A673 (cell line): Measurements from ENCODE around the gene MASP1. TPM values are rescaled to one million over a fixed set of nuclear protein-coding genes. Genes with fewer than 3 reads are reported as not detected.

Experiments
- BruUV-seq: library from RNA; stranded (reverse); fragments of 400-500 nt; replicated peaks from 2 replicates; lab custom pipeline; 2021; lab: Mats Ljungman, UMichigan
- CTCF ChIA-PET: fragments of 300-600 bp; sonication (Branson Sonifier 250); formaldehyde crosslinking; loops from one replicate; lab custom pipeline; 2022; ENCODE audit warnings: antibody characterized with exemption; lab: Charles Lee
- POLR2A ChIA-PET: fragments of 300-600 bp; sonication (Branson Sonifier 250); formaldehyde crosslinking; loops from one replicate; lab custom pipeline; 2022; ENCODE audit warnings: antibody characterized with exemption; ENCODE audit not compliant: low non-redundant PET; lab: Charles Lee
- DNase-seq: peaks from one replicate; pipeline ENCODE4 v3.0.0-alpha.2; 2015; ENCODE audit warnings: low spot score
- H3K27ac ChIP-seq: fragments of 200-600 bp; sonication (generic); 2 replicates; pipeline ENCODE4 v1.5.1; 2016; ENCODE audit warnings: mixed run types, low read depth, mild to moderate bottlenecking, mixed read lengths, antibody characterized with exemption, low read length; ENCODE audit not compliant: poor library complexity, severe bottlenecking
- H3K27me3 ChIP-seq: fragments of 200-600 bp; sonication (generic); replicated peaks from 2 replicates; pipeline ENCODE4 v1.6.1; 2017; ENCODE audit warnings: mixed run types, low read depth, mild to moderate bottlenecking, mixed read lengths, antibody characterized with exemption, low read length; ENCODE audit not compliant: insufficient read depth, poor library complexity
- H3K36me3 ChIP-seq: fragments of 200-600 bp; sonication (generic); 2 replicates; pipeline ENCODE4 v1.6.1; 2016; ENCODE audit warnings: mixed run types, mild to moderate bottlenecking, mixed read lengths, antibody characterized with exemption, low read length; ENCODE audit not compliant: insufficient read depth, poor library complexity, severe bottlenecking
- H3K4me1 ChIP-seq: fragments of 200-600 bp; sonication (generic); 2 replicates; pipeline ENCODE4 v1.6.1; 2017; ENCODE audit warnings: mixed run types, mild to moderate bottlenecking, mixed read lengths, antibody characterized with exemption, low read length; ENCODE audit not compliant: insufficient read depth, poor library complexity, severe bottlenecking
- H3K4me3 ChIP-seq: fragments of 200-600 bp; sonication (generic); 2 replicates; pipeline ENCODE4 v1.5.1; 2016; ENCODE audit warnings: low read depth, mixed run types, mild to moderate bottlenecking, mixed read lengths, low read length; ENCODE audit not compliant: poor library complexity, severe bottlenecking
- H3K9me3 ChIP-seq: fragments of 200-600 bp; sonication (generic); 2 replicates; pipeline ENCODE4 v1.6.1; 2016; ENCODE audit warnings: mixed run types, low read depth, mild to moderate bottlenecking, mixed read lengths, antibody characterized with exemption, low read length; ENCODE audit not compliant: poor library complexity, severe bottlenecking
- EZH2 ChIP-seq: fragments of 200-600 bp; sonication (generic); IDR thresholded peaks from 2 replicates; pipeline ENCODE4 v1.6.1; 2017; ENCODE audit warnings: borderline replicate concordance, low read depth, mild to moderate bottlenecking, mixed read lengths, antibody characterized with exemption, low read length; ENCODE audit not compliant: poor library complexity, severe bottlenecking
- intact Hi-C: fragments of 100-400 bp; cut with micrococcal nuclease; formaldehyde crosslinking; loops from one replicate; pipeline ENCODE4 v1.10.0; 2022; ENCODE audit not compliant: unreplicated experiment
- total RNA-seq: library from RNA; stranded (reverse); gene quantifications from 2 replicates; pipeline ENCODE4 v1.2.3, GENCODE V29; 2021
- TF ChIP-seq, protein P1 (sequence below): fragments of 300-800, 200-600 bp; sonication (generic); conservative IDR thresholded peaks from 2 replicates; pipeline ENCODE4 v1.5.1; 2017; ENCODE audit warnings: low read depth, mild to moderate bottlenecking, antibody characterized with exemption, low read length, moderate library complexity, mixed read lengths

Gene MASP1
- total RNA-seq, 1 experiment from 2014 or later, result not detected

DNA sequence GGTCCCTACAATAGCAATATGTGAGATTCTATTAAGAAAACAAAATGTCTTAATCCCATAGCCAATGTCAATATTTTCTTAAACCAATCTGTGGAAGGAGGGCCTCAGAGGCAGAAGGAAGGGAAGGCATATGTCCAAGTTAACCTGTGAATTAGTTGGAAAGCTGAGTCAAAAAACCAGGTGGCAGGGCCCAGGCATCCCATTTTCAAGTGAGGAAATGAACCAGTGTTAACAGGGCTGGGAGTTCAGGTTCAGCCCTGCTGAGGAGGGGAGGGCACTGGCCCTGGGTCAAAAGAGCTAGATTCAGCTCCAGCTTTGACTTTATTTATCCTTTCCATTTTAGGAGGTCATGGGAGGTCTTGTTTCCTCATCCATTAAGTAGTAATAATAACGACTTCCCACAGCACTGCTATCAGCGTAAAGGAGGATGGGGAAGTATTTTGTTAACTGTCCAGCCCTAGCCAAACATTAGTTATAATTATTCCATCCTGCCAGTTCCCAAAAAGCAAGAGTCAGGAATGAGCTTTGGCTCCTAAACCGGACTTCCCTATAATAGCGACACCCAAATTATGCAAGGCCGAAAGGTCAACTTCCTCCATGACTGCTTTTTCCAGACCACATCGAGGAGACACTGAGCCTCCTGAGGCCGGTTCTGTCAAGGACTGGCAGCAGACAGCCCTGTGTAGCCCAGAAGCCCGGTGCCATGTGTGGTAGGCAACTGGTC is 3.2 kb downstream of the MASP1 start:
- no peak overlapping the region for H3K27ac ChIP-seq
- DNase-seq, result no peak
- ChIA-PET POLR2A (no interaction called here), CTCF (no interaction called here)
- BruUV-seq, result no TSS peak
- H3K27me3 ChIP-seq, result no peaks in the 10 kb centered on the region
- no peak overlapping the region for H3K4me3 ChIP-seq
- no peaks in the 10 kb centered on the region for H3K36me3 ChIP-seq
- TF ChIP-seq, protein P1, sequence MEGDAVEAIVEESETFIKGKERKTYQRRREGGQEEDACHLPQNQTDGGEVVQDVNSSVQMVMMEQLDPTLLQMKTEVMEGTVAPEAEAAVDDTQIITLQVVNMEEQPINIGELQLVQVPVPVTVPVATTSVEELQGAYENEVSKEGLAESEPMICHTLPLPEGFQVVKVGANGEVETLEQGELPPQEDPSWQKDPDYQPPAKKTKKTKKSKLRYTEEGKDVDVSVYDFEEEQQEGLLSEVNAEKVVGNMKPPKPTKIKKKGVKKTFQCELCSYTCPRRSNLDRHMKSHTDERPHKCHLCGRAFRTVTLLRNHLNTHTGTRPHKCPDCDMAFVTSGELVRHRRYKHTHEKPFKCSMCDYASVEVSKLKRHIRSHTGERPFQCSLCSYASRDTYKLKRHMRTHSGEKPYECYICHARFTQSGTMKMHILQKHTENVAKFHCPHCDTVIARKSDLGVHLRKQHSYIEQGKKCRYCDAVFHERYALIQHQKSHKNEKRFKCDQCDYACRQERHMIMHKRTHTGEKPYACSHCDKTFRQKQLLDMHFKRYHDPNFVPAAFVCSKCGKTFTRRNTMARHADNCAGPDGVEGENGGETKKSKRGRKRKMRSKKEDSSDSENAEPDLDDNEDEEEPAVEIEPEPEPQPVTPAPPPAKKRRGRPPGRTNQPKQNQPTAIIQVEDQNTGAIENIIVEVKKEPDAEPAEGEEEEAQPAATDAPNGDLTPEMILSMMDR, result no peak
- no peak for TF ChIP-seq EZH2
- intact Hi-C loops, result no loop called here
- no peaks in the 10 kb centered on the region for H3K9me3 ChIP-seq
- peaks cover 6% of the 10 kb centered on the region for H3K4me1 ChIP-seq

DNA sequence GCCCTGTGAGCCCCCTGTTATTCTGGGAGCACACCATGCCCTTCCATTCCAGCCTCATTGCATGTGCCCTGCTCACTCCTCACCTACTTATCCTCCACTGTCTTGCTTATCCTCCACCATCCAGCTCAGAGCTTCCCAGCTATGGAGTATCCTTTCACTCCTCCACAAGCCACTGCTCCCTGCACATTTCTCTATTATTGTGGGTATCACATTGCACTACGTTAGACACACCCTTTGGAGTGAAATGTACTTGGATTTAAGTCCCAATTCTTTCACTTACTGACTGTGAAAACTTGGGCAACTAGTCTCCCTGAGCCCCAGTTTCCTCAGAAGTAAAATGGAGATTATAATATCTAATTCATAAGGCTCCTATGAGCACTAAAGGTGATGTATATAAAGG is 4.3 kb downstream of the MASP1 start:
- H3K4me1 ChIP-seq, result no peaks in the 10 kb centered on the region
- H3K4me3 ChIP-seq, result no peak overlapping the region
- BruUV-seq, result no TSS peak
- no peak overlapping the region for H3K27ac ChIP-seq
- ChIA-PET CTCF (no interaction called here), POLR2A (no interaction called here)
- no peaks in the 10 kb centered on the region for H3K9me3 ChIP-seq
- intact Hi-C loops, result no loop called here
- H3K27me3 ChIP-seq, result no peaks in the 10 kb centered on the region
- H3K36me3 ChIP-seq, result no peaks in the 10 kb centered on the region
- TF ChIP-seq EZH2, result no peak
- TF ChIP-seq, protein P1, result no peak
- DNase-seq, result no peak

DNA sequence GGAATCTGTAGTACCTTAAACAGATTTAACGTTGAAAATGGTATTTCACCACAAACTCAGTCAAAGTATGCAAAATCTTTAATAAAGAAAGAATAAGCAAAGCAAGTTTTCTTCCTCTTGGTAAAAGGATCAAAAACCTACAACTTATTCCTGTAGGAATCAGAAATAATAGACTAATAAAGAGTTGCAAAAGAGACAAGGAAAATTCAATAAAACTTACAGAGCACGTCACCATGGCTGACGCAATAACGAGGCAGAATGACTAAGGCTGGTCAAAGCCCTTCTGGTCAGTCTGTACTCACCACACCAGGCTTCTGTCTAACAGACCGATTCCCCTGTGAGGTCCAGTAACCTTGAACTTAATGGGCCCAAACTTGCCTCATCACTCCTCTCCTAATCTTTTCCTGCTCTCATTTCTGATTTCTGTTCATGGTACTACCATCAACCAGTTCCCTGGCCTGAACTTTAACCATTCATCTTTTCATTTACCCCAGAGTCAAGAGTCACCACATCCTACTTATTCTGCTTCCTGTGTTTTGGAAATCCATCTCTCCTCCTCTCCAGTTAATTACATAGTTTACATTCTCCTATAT is 5.0 kb downstream of the MASP1 start:
- intact Hi-C loops, result no loop called here
- no peaks in the 10 kb centered on the region for H3K36me3 ChIP-seq
- TF ChIP-seq, protein P1, result no peak
- no peak for TF ChIP-seq EZH2
- no peak overlapping the region for H3K27ac ChIP-seq
- ChIA-PET POLR2A (no interaction called here), CTCF (no interaction called here)
- no peak for DNase-seq
- BruUV-seq, result no TSS peak
- no peak overlapping the region for H3K4me3 ChIP-seq
- no peaks in the 10 kb centered on the region for H3K9me3 ChIP-seq
- H3K4me1 ChIP-seq, result no peaks in the 10 kb centered on the region
- no peaks in the 10 kb centered on the region for H3K27me3 ChIP-seq
